Measurements from ENCODE around the gene SUGP2.

SUGP2 gene

DNA sequence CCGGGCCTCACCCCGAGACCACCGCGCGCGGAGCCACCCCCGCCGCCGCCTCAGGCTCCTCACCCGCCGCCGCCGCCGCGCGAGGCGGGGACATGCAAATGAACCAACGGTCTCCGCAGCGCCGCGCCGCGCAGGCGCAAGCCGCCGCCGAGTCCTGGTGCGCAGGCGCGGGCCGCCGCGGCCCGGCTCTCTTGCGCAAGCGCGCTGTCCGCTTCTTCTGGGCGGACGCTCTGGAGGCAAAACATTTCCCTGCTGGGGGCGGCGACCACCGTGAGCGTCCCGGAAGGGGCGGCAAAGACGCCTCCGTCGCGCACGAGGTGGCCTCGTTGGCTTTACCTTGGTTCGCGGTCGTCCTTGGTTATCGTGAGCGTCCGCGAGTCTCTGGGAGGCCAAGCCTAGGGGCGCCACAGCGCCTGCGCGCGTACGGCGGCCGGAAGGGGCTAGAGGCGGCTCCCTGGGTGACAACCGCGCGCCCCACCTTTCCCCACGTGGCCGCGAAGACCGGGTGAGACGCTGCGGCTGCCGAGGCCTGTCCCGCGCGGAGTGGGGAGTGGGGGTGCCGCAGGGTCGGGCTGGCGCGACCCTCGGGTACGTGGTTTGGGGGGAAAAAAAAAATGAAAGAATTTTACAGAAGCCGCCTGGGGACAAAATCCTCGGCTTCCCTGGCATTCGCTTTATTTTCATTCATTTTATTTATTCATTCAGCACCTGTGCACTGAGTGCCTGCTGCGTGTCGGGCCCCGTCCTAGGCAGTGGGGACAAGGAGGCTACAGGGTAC, at the start of gene SUGP2, which contains the start of gene ARMC6:
Gene SUGP2 (minus strand): TSS at position 92 of the 778 bp plus-strand sequence. CDS start 2,446 bp downstream, outside the sequence.
Gene ARMC6 (plus strand): TSS at position 178 of the 778 bp plus-strand sequence. CDS start 607 bp downstream, outside the sequence.
- DNase-seq (ENCODE audit: low spot score) = peak; percentile 99

DNA sequence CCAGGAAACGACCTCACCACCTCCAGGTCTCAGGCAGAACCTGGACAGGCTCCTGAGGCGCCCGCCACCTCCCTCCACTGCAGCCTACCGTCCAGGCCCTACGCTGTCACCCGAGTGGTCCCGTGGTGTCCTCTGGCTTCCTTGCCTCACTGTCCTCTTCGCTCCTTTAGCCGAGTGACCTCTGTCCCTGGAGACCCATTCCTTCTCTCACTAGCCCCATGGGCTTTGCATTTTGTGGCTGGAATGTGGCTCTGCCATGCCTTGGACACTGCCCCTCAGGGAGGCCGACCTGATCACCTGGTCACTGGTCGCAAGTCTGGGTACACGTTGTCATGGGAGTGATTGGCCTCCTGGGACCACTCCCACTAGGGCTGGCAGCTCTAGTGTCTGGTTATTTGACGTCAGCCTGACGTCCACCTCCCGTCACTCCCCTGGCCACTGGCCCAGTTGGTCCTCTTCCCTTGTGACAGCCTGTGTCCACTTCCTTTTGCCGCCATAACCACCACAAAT, 48.4 kb upstream of the SUGP2 start:
- DNase-seq (ENCODE audit: low spot score) = no peak

DNA sequence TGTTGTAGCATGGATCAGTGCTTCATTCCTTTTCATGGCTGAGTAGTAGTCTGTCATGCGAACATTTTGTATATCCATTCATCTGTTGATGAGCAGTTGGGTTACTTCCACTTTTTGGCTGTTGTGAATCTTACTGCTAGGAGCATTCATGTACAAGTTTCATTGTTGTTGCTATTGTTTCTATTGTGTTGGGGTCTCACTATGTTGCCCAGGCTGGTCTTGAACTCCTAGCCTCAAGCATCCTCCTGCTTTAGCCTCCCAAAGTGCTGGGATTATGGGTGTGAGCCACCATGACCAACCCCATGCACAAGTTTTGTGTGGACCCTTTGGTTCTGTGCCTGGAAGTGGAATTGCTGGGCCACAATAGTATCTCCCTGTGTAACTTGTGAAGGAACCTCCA, 46.3 kb upstream of the SUGP2 start:
- no peak for DNase-seq (ENCODE audit: low spot score)

DNA sequence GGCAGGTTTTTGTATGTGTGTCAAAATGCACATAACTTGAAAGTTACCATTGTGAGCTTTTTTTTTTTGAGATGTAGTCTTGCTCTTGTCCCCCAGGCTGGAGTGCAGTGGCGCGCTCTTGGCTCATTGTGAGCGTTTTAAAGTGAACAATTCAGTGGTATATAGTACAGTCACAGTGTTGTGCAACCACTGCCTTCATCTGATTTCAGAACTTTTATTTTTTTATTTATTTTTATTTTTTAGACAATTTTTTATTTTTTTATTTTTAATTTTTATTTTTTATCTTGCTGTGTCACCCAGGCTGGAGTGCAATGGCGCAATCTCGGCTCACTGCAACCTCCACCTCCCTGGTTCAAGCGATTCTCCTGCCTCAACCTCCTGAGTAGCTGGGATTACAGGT, 45.5 kb upstream of the SUGP2 start:
- DNase-seq (ENCODE audit: low spot score) = no peak

DNA sequence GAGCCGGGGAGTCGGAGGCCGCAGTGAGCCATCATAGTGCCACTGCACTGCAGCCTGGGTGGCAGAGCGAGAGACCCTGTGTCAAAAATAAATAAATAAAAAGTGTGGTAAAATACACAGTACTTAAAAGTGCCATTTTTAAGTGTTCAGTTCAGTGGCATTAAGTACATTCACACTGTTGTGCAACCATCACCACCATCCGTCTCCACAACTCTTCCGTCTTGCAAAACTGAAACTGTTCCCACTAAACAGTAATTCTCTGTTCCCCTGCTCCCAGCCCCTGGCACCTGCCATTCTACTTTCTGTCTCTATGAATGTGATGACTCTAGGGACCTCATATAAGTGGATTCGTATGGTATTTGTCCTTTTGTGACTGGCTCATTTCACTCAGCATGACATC, 43.8 kb upstream of the SUGP2 start:
- DNase-seq (ENCODE audit: low spot score) = no peak

DNA sequence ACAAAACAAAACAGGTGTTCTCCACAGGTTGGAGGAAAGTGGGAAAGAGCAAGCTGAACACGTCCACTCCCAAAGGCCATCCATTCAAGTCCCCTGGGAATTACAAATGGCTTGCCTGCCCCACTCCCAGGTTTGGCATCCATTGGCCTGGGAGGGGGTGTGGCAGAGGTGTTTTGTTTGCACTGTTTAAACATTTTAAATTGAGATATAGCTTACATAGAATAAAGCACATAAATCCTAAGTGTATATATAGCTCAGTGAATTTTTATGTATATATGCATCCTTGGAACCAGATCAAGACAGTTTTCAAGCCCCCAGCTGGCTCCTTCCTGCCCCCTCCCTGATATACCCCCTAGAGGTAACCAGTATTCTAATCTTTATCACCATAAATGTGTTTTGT, 43.2 kb upstream of the SUGP2 start:
- no peak for DNase-seq (ENCODE audit: low spot score)

DNA sequence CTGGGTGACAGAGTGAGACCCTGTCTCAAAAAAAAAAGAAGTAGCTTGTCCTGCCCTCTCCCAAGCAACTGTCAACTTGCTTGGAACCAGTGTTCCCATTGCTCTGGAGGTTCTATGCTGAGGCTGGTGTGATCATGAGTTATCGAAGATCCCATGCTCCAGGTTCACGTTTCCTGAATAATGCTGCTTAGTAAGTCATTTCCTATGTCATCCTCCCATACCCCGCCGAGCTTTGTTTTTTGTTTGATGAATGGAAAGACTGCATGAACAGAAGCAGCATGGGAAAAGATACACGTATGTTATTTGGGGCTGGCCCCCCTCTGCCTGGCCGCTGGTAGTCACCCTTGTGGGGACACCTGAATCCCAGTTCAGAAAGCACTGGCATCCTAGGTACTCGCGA, 41.8 kb upstream of the SUGP2 start:
- DNase-seq (ENCODE audit: low spot score) = no peak

DNA sequence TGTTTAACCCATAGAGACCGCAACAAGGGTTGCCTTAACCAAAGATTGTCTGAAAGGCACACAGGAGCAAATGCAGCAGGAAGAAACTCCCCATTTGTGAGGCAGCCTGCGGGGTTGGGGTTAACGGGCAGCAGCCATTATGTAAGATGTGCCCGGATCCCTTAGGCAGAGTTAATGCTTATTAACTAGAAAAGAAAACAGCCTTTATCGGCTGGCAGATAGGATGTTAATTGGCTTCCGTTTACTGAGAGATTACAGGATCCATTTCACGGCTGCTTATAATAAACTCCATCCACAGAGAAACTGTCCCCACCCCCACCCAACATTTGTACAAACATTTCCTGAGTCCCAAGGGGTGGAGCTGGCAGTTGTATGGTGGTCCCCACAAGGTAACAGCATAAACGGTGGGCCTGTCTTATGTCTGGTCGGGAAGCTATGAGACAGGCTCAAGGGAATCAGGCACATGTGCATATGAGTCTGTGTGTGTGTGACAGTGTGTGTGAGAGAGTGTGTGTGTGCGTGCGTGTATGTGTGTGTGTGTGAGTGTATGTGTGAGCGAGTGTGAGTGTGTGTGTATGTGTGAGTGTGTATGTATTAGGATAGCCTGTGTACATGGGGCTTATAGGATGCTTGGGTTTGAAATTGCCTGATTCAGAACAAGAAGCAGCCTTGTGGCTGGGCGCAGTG, 41.0 kb upstream of the SUGP2 start:
- DNase-seq (ENCODE audit: low spot score) = no peak

DNA sequence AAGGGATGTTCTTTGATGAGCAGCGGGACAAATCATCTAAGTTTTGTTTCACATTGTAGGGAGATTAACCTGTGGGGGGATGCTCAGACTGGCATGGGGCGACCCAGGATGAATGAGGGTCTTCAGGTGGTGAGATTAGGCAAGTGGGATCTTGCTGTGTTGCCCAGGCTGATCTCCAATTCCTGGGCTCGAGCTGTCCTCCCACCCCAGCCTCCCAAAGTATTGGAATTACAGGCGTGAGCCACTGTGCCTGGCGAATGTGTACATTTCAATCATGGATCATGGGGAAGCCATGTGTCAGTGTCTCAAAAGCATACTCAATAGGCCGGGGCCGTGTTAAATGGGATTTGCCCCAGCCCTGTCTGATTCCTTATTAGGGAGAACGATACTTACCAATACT, 38.6 kb upstream of the SUGP2 start:
- no peak for DNase-seq (ENCODE audit: low spot score)

DNA sequence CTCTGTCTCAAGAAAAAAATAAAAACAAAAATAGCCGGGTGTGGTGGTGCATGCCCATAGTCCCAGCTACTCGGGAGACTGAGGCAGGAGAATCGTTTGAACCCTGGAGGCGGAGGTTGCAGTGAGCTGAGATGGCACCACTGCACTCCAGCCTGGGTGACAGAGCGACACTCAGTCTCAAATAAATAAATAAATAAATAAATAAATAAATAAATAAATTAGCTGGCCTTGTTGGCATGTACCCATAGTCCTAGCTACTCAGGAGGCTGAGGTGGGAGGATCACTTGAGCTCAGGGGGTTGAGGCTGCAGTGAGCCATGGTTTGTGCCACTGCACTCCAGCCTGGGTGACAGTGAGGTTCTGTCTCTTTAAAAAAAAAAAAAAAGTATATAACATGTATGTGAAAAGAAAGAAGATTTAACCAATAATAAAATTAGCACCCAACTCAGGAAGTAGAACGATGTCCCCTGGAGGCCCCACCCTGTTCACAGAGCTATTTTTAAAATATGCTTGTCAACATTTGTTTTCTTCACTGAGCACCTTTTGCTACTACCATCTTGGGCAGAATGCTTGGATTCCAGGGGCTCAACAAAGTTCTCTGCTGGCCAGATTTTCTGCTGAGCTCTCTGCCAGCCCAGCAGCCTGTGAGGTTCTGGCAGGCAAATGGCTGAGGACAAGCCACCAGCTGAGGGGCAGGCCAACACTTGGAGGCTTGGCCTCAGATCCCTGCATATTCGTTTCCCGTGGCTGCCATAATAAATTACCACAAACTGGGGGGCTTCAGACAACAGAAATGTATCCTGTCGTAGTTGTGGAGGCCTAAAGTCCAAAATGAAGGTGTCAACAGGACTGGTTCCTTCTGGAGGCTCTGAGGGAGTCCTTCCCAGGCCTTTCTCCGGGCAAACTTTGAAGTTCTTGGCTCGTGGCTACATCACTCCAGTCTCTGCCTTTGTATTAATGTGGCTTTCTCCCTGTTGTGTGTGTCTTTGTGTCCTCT, 35.6 kb upstream of the SUGP2 start:
- DNase-seq (ENCODE audit: low spot score) = no peak

DNA sequence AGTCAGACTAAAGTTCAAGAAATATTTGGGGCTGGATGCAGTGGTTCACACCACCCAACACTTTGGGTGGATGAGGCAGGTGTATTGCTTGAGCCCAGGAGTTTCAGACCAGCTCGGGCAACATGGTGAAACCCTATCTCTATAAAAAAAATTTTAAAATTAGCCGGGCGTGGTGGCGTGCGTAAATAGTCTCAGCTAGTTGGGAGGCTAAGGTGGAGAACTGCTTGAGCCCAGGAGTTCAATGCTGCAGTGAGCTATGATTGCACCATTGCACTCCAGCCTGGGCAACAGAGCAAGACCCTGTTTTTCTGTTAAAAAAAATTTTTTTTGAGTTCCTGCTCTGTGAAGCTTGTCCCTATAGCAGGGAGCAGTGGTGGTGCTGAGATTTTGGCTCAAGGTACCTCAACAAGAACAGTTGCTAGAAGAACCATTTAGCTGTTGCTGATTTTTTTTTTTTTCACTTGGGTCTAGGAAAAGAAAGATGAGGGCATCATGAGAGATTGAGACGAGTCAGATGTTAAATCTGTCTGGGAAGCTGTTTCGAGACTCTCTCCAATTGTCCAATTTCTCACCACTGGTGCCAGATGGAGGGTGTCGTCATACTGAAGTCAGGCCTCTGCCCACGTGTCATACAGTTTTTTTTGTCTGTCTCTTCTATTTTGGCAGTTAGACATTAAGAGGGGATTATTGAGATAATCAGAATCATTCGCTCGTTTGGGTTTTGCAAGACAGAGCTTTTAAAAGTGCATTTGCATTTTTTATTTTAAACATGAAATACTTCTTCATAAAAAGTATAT, 34.2 kb upstream of the SUGP2 start:
- peak; percentile 48 for DNase-seq (ENCODE audit: low spot score)

DNA sequence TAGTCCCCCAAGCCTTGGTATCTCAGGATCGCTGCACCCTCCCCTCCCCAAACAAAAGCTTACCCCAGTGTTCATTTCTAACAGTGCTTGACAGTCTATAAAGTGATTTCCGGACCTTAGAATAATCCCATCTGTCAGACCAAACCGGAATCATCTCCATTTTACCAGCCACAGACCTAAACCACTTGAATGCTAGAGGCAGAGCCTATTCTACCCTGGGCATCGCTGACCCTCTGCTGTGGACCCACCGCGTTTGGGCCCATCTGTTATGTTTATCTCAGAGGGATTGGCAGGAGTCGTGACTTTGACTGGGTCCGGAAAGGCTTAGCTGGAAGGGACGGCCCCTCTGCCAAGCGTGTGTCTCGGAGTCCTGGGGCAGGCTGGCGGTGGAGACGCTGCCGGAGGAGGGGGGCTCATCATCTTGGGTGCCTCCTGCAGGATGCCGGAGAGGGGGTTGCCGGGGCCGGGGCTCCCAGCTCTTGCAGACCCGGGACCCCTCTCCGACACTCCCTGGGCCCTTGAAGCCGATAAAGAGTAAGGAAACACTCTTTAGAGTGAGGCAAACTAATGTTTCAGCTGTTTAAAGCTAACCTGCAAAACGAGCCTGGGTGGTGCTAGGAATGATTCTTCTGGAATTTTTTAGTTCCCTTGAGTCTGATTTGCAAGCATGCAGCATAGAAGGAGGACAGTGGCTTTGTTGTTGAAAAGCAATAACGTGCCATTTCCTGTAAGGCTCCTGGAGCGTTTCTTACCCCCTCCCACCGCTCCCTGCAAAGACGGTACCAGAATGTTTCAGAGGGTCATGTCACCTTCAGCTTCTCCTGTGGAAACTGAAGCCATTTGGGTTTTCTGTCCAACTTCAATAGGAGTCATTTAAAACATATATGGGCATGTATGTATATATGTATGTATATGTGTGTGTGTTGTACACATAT, 31.8 kb upstream of the SUGP2 start:
- DNase-seq (ENCODE audit: low spot score) = peak; percentile 6

DNA sequence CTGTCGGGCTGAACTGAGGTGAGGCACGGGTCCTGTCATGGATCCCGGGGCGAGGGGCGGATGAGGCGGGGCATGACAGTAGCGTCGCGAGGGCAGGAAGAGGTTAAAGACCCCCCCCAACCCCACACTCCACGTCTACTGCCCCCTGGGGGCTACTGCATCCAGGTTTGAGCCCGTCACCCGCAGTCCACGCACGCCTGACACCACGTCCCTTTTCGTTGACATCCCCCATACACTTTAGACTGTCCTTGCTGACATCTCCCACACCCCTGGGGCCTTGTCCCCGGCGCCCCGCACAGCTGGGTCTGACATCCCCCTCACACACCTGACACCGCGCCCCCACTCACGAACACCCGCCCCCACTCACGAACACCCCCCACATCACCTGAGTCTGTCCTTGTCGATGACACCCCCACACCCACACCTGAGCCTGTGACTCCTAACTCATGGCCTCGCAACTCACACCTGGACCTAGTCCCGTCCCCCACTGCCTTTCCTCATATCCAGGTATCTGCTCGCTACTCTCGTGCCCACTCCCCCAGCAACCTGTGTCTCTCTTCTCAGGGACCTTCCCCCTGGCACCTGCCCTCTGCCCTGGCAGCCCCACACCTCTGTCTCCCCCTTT, 30.9 kb upstream of the SUGP2 start:
- no peak for DNase-seq (ENCODE audit: low spot score)

DNA sequence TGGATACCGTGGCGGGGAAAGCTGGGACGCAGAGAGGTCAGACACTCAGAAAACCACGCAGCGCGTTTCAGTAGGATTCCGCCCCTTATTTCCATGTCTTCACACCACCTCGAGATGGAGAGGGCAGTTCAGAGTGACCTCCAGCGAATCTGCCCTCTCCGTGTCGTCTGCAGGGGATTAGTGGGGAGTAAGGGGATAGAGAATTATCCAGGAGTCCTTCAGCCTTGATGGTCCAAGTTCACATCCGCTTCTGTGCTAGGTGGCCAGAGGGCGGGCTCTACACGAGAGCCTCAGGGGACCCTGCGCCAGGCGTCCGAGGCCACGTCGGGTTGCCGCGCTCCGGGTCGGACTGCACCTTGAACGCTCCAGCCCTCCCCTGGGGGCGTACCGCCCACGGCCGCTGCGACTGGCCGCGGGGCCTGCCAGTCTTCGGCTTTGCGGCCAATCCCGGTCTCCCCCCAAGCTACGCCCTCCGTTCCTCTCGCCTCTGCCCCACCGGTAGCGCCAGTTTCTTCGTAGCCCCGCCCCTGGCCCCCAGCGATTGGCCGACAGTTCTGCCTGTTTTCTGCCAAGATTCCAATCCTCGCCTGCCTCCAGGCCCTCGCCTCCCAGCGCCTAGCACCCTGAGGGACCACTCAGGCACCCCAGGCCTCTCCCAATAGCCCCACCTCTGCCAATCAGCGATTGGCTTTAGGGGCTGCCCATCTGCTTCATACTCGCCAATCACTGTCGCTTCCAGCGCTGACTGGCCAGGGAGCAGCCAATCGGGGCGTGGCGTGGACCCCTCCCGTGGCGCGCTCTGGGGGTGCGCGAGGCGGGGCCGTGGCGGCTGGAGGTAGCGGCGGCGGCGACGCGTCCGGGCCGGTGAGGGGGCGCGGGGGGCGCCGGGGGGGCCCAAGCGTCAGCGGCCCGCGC, 30.1 kb upstream of the SUGP2 start, which contains the start of gene SLC25A42:
Gene SLC25A42 (plus strand): TSS at position 812 of the 915 bp plus-strand sequence. CDS start 32,131 bp downstream, outside the sequence.
- peak; percentile 100 for DNase-seq (ENCODE audit: low spot score)

DNA sequence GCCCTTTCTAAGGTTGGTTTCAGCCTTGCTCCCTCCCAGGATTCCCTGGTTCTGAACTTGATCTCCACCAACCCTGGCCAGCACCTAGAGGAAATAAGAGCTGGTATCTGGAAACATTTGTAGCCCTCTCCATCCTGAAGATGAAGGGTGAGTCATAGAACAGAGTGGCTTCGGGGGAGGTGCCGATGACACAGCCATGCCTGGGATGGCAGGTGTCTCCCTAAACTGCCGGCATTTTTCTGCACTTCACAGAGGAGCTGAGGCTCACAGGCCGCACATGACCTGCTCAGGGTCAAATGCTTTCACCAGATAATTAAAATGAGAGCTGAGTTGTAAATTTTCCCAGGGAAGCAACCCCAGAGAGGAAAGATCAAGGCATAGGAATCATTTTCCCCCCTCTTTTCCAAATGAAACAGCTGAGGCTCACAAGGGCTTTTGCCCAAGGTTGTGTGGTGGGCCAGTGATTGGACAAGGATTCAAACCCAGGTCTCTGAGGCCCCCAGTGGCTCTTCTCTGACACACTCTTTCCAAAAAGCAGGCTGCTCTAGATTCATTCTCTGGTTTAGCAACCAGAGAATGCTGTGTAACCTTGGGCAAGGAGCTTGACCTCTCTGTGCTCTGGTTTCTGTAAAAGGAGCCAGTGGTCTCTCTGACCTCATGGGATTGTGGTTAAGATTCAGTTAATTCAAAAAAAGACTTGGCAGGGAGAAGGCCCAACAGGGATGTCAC, 29.3 kb upstream of the SUGP2 start:
- peak; percentile 26 for DNase-seq (ENCODE audit: low spot score)

DNA sequence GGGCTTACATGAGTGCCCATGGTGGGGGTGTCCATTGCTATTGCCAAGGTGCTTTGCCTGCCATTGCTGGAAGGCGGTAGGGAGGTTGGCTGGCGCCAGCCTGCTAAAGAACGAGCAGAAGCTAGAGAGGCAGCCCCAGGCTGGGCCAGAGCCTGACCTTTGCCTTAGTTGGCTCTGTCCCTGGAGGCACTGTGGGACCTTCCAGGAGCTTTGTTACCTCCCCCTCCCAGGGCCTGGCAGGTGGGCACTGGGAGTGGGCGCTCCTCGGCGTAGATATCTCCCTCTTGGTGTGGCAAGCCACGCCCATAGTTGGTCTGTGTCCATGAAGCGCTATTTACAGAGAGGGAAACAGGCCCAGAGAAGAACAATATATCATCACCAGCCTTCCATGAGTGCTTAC, 28.2 kb upstream of the SUGP2 start:
- DNase-seq (ENCODE audit: low spot score) = no peak

DNA sequence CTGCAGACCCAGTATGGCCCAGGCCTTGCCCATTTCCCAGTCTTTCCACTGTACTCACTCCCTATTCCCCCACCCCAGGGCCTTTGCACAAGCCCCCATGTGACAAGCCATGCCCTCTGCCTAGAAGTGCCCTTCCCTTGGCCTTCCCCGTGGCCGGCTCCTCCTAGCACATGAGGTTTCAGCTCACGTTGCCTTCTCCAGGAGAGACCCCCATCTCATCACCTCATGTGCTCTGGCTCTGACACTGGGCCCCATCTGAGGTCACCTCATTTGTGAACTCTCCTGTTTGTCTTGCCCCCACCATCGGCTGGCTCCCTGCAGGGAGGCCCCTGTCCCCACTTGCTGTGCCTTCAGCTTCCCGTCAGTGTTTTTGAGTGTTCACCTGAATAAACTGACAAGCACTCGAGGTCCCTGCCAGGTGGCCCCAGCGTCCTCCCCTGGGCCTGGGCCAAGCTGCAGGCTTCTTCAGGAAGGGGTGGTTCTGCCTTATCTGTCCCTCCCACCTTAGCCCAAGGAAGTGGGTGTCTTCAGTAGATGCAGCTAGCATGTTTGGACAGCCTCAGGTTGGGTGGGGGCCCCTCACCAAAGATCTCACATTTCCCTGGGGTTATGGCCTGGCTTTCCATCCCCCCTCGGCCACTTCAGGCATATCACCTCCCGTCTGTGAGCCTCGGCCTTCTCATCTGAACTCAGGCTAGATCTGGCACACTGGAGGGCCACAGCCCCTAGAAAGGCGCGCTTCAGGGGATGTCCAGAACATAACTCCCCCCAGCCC, 26.7 kb upstream of the SUGP2 start:
- DNase-seq (ENCODE audit: low spot score) = no peak

All from AG08395 (cell line).